Testis (tissue), 3 donors: ENCODE data around the gene BPIFA1. TPM values are rescaled to one million over a fixed set of nuclear protein-coding genes. Genes with fewer than 3 reads are reported as not detected.
A peak's percentile ranks its signal among the peaks of the same experiment; 100 is the strongest.

Experiments used
- DNase-seq: peaks from one replicate; pipeline ENCODE4 v3.0.0-alpha.2; 2019
- H3K27ac ChIP-seq, 2 donors: fragments of 200-600 bp; sonication (generic); one replicate each; pipeline ENCODE4 v1.5.1; 2019
- H3K27me3 ChIP-seq: fragments of 200-600 bp; sonication (generic); one replicate; pipeline ENCODE4 v1.5.1; 2019
- H3K36me3 ChIP-seq: fragments of 200-600 bp; sonication (generic); one replicate; pipeline ENCODE4 v1.5.1; 2017; ENCODE audit warnings: low read depth; ENCODE audit errors: missing control alignments
- H3K4me1 ChIP-seq: fragments of 200-600 bp; sonication (generic); one replicate; pipeline ENCODE4 v1.5.1; 2019
- H3K4me3 ChIP-seq, 2 donors: fragments of 200-600 bp; sonication (generic); one replicate each; pipeline ENCODE4 v1.5.1; 2017 to 2019
- H3K9me3 ChIP-seq: fragments of 200-600 bp; sonication (generic); one replicate; pipeline ENCODE4 v1.5.1; 2017
- POLR2A ChIP-seq: fragments of 450-650 bp; IDR thresholded peaks from one replicate; pipeline ENCODE4 v1.6.1; 2017; ENCODE audit warnings: antibody characterized with exemption, mild to moderate bottlenecking, moderate library complexity
- WGBS, 2 donors: methylation state at CpG; one replicate each; pipeline ENCODE4 v1.1.5; 2018; 5-methylcytosine and 5-hydroxymethylcytosine counted together
- intact Hi-C: fragments of 100-400 bp; cut with DNase I; formaldehyde crosslinking; loops from one replicate; pipeline ENCODE4 v1.15.1; 2023; ENCODE audit warnings: low total_unique reads
- polyA plus RNA-seq: library from polyadenylated mRNA; stranded (reverse); fragments of 350-450 nt; fragmentation: Illumina TruSeq; extraction: RNeasy Lipid Tissue Mini Kit (QIAGEN cat#74804); gene quantifications from one replicate; pipeline ENCODE4 v1.2.3, GENCODE V29; 2014; ENCODE audit warnings: low read depth, low replicate concordance; ENCODE audit not compliant: insufficient read depth
- total RNA-seq, 2 donors: library from RNA; depleted of rRNA; stranded (reverse); fragments of >200 nt; gene quantifications; one replicate each; pipeline ENCODE4 v1.2.3, GENCODE V29; 2016
- TF ChIP-seq, protein P1 (sequence below), 3 experiments: fragments of 450-650 bp in 2 of 3; fragments of 200-600 bp in 1 of 3; sonication (generic) in 1 of 3; IDR thresholded peaks; one replicate each; pipeline ENCODE4 v1.5.1; 2016 to 2019; ENCODE audit warnings: antibody characterized with exemption in 3 of 3, mild to moderate bottlenecking in 2 of 3, moderate library complexity in 1 of 3

BPIFA1 gene
- total and polyA plus RNA-seq, 3 donors from 2014 or later = 1.6 TPM; not detected in 2

DNA sequence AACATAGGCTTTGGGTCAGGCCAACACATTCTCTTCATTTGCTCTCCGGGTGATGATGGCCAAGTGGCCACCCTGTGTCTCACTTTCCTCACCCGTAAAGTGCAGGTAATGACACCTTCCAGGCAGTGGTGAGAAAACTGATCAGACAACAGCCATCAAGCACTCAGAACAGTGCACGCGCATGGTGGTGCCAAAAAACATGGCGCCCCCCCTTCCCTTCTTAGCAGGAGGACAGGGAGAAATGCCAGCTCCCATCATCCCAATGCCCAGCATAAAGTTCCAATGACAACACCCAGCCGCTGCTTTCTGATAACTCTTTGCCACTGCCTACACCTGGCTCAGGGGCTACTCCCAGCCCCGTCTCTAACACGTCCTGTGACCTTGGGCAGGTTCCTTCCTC lies 55.6 kb downstream of the BPIFA1 start:
- Histone ChIP-seq H3K4me1 (no peaks in the 10 kb centered on the region), H3K4me3 (no peak overlapping the region), H3K9me3 (no peaks in the 10 kb centered on the region), H3K27ac (no peak overlapping the region), H3K27me3 (no peaks in the 10 kb centered on the region), H3K36me3 (no peaks in the 10 kb centered on the region)
- DNase-seq = no peak
- intact Hi-C loops = loop anchor here (10.0 kb wide), 1 partner anchor 387 kb away; no protein-coding TSS in a partner anchor
- 77 to 79% methylated on average over 7 to 8 of the region's 8 CpGs for WGBS, 2 donors
- TF ChIP-seq, protein P1, sequence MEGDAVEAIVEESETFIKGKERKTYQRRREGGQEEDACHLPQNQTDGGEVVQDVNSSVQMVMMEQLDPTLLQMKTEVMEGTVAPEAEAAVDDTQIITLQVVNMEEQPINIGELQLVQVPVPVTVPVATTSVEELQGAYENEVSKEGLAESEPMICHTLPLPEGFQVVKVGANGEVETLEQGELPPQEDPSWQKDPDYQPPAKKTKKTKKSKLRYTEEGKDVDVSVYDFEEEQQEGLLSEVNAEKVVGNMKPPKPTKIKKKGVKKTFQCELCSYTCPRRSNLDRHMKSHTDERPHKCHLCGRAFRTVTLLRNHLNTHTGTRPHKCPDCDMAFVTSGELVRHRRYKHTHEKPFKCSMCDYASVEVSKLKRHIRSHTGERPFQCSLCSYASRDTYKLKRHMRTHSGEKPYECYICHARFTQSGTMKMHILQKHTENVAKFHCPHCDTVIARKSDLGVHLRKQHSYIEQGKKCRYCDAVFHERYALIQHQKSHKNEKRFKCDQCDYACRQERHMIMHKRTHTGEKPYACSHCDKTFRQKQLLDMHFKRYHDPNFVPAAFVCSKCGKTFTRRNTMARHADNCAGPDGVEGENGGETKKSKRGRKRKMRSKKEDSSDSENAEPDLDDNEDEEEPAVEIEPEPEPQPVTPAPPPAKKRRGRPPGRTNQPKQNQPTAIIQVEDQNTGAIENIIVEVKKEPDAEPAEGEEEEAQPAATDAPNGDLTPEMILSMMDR (IDR thresholded peaks at IDR 0.05) = no peak
- no peak for TF ChIP-seq POLR2A

GRCh38 chr20:33291830-33292355 lies 56.1 kb downstream of the BPIFA1 start:
- intact Hi-C loops = loop anchor here (10.0 kb wide), 1 partner anchor 387 kb away; no protein-coding TSS in a partner anchor
- no peak overlapping the region for H3K27ac ChIP-seq
- no peak overlapping the region for H3K4me3 ChIP-seq
- DNase-seq = peak; percentile 70
- H3K27me3 ChIP-seq = no peaks in the 10 kb centered on the region
- TF ChIP-seq POLR2A = no peak
- TF ChIP-seq, protein P1 (IDR thresholded peaks at IDR 0.05) = peak; percentile 50 to 91 (median 68)
- WGBS, 2 donors = 38 to 58% methylated on average over 7 of the region's 7 CpGs
- H3K4me1 ChIP-seq = no peaks in the 10 kb centered on the region
- H3K9me3 ChIP-seq = no peaks in the 10 kb centered on the region
- H3K36me3 ChIP-seq = no peaks in the 10 kb centered on the region

Other genes starting within 250 kb of the BPIFA1 start
- gene SUN5, start 231.6 kb upstream of the BPIFA1 start, total RNA-seq = 10 to 100 TPM; 19.0 to 29.1 TPM
- 59.7 TPM for gene SUN5, start 231.6 kb upstream of the BPIFA1 start, polyA plus RNA-seq
- gene BPIFB2, start 228.3 kb upstream of the BPIFA1 start, total RNA-seq = 1 to 10 TPM in 1 of 2 donors, under 1 TPM in 1; 0.56 to 1.4 TPM
- 1.6 TPM for gene BPIFB2, start 228.3 kb upstream of the BPIFA1 start, polyA plus RNA-seq
- gene BPIFB6, start 204.3 kb upstream of the BPIFA1 start, total RNA-seq = under 1 TPM in 1 of 2 donors, not detected in 1; 0.24 TPM
- not detected for gene BPIFB6, start 204.3 kb upstream of the BPIFA1 start, polyA plus RNA-seq
- gene BPIFB3, start 182.1 kb upstream of the BPIFA1 start, total RNA-seq = under 1 TPM; 0.47 to 0.74 TPM
- 0.87 TPM for gene BPIFB3, start 182.1 kb upstream of the BPIFA1 start, polyA plus RNA-seq
- gene BPIFB4, start 156.4 kb upstream of the BPIFA1 start, total RNA-seq = 1 to 10 TPM; 1.1 to 1.2 TPM
- gene BPIFB4, start 156.4 kb upstream of the BPIFA1 start, polyA plus RNA-seq = 1.7 TPM
- gene BPIFA2, start 67.8 kb upstream of the BPIFA1 start, total RNA-seq = 1 to 10 TPM in 1 of 2 donors, not detected in 1; 1.4 TPM
- gene BPIFA2, start 67.8 kb upstream of the BPIFA1 start, polyA plus RNA-seq = 1.3 TPM
- gene BPIFA3, start 18.6 kb upstream of the BPIFA1 start, total RNA-seq = 100 to 1,000 TPM in 1 of 2 donors, 10 to 100 TPM in 1; 30.7 to 106 TPM
- gene BPIFA3, start 18.6 kb upstream of the BPIFA1 start, polyA plus RNA-seq = 147 TPM
- gene BPIFB1, start 47.2 kb downstream of the BPIFA1 start, total RNA-seq = 1 to 10 TPM; 1.6 to 5.5 TPM
- 5.8 TPM for gene BPIFB1, start 47.2 kb downstream of the BPIFA1 start, polyA plus RNA-seq
- 10 to 100 TPM; 30.8 to 35.9 TPM for gene CDK5RAP1, start 165.5 kb downstream of the BPIFA1 start, total RNA-seq
- 36.6 TPM for gene CDK5RAP1, start 165.5 kb downstream of the BPIFA1 start, polyA plus RNA-seq
- gene SNTA1, start 207.8 kb downstream of the BPIFA1 start, total RNA-seq = 100 to 1,000 TPM in 1 of 2 donors, 10 to 100 TPM in 1; 96.8 to 135 TPM
- 28.0 TPM for gene SNTA1, start 207.8 kb downstream of the BPIFA1 start, polyA plus RNA-seq